Measurements from ENCODE around the gene KLF13. TPM values are rescaled to one million over a fixed set of nuclear protein-coding genes. Genes with fewer than 3 reads are reported as not detected.

KLF13 gene
- polyA plus RNA-seq, 1 donor (not counting 4 experiments of a cell fraction or from before 2014, with no cell fraction given), result 66.7 TPM

DNA sequence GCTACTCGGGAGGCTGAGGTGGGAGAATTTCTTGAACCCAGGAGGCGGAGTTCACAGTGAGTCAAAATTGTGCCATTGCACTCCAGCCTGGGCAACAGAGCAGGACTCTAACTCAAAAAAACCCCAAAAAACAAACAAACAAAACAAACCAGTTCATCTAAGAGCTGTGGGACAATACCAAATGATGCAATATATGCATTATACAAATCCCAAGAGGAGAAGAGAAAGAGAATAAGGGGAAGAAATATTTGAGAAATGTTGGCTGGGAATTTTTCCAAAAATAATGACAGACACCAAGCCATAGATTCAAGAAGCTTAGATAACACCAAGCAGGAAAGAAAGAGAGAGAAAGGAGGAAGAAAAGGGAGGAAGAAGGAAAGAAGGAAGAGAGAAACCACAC is 82.5 kb downstream of the KLF13 start:
- no peak overlapping the region for H3K4me3 ChIP-seq (ENCODE audit: control insufficient read depth in 2 of 3, extremely low read depth in 1 of 3, insufficient read depth in 2 of 3, low read depth in 1 of 3, low read length in 3 of 3)
- H3K9me3 ChIP-seq (ENCODE audit: control insufficient read depth, low read depth, low read length), result no peaks in the 10 kb centered on the region
- H3K27me3 ChIP-seq (ENCODE audit: control insufficient read depth, extremely low read depth, insufficient read depth, low read length), result no peaks in the 10 kb centered on the region
- no peak for FAIRE-seq
- TF ChIP-seq, protein P1, sequence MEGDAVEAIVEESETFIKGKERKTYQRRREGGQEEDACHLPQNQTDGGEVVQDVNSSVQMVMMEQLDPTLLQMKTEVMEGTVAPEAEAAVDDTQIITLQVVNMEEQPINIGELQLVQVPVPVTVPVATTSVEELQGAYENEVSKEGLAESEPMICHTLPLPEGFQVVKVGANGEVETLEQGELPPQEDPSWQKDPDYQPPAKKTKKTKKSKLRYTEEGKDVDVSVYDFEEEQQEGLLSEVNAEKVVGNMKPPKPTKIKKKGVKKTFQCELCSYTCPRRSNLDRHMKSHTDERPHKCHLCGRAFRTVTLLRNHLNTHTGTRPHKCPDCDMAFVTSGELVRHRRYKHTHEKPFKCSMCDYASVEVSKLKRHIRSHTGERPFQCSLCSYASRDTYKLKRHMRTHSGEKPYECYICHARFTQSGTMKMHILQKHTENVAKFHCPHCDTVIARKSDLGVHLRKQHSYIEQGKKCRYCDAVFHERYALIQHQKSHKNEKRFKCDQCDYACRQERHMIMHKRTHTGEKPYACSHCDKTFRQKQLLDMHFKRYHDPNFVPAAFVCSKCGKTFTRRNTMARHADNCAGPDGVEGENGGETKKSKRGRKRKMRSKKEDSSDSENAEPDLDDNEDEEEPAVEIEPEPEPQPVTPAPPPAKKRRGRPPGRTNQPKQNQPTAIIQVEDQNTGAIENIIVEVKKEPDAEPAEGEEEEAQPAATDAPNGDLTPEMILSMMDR (optimal IDR thresholded peaks at IDR 0.05 in 1 of 3, IDR thresholded peaks at IDR 0.05 in 1 of 3, conservative IDR thresholded peaks at IDR 0.05 in 1 of 3; ENCODE audit: extremely low read depth in 1 of 3, insufficient read depth in 2 of 3, low read length in 3 of 3), result no peak
- no peak for TF ChIP-seq EZH2 (IDR thresholded peaks at IDR 0.05; ENCODE audit: low read length)
- no peaks in the 10 kb centered on the region for H3K36me3 ChIP-seq (ENCODE audit: control insufficient read depth in 2 of 2, extremely low read depth in 1 of 2, insufficient read depth in 2 of 2, low read length in 2 of 2)
- H3K27ac ChIP-seq (ENCODE audit: control insufficient read depth, insufficient read depth, low read length), result no peak overlapping the region
- no peak overlapping the region for H2AFZ ChIP-seq (ENCODE audit: control insufficient read depth, low read length)
- no peak overlapping the region for H3K9ac ChIP-seq (ENCODE audit: control insufficient read depth, extremely low read depth, insufficient read depth, low read length)
- dilution Hi-C loops (cut with MboI; ENCODE audit: extremely low pct_ligation_motif_present, low sequenced_read_pairs), result no loop called here
- no peaks in the 10 kb centered on the region for H3K9me1 ChIP-seq (ENCODE audit: control insufficient read depth, extremely low read depth, insufficient read depth, low read length)
- H3K4me1 ChIP-seq (ENCODE audit: control insufficient read depth, extremely low read depth, insufficient read depth, low read length), result peaks cover 25% of the 10 kb centered on the region
- no peak for DNase-seq (ENCODE audit: low read depth, low spot score)
- H4K20me1 ChIP-seq (ENCODE audit: control insufficient read depth, extremely low read depth, insufficient read depth, low read length), result no peaks in the 10 kb centered on the region
- H3K4me2 ChIP-seq (ENCODE audit: control insufficient read depth, extremely low read depth, insufficient read depth, low read depth, low read length), result no peak overlapping the region
- H3K79me2 ChIP-seq (ENCODE audit: control insufficient read depth, insufficient read depth, low read length), result no peaks in the 10 kb centered on the region

DNA sequence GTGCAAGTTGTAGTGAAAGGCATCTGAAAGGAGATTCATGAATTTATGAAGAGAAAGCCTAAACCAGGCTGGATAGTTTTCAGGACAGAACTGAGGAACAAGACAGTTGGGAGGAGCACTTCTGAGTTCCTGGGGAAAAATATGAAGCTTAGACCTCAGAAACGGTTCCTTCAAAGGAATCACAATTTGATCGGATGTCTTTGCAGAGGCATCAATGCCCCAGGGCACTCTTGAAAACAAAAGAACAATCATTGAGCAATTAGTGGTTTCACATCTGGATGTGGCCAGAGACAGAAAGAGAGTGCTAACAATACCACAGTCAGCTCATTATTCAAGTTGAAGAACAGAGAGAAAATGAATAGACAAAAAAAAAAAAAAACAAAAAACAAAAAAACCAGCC is 86.2 kb downstream of the KLF13 start:
- Histone ChIP-seq H3K4me2 (ENCODE audit: control insufficient read depth, extremely low read depth, insufficient read depth, low read depth, low read length) (peak overlapping the region; percentile 9), H3K4me1 (ENCODE audit: control insufficient read depth, extremely low read depth, insufficient read depth, low read length) (peaks cover 22% of the 10 kb centered on the region), H3K36me3 (ENCODE audit: control insufficient read depth in 2 of 2, extremely low read depth in 1 of 2, insufficient read depth in 2 of 2, low read length in 2 of 2) (no peaks in the 10 kb centered on the region), H3K79me2 (ENCODE audit: control insufficient read depth, insufficient read depth, low read length) (no peaks in the 10 kb centered on the region), H3K27ac (ENCODE audit: control insufficient read depth, insufficient read depth, low read length) (no peak overlapping the region), H4K20me1 (ENCODE audit: control insufficient read depth, extremely low read depth, insufficient read depth, low read length) (no peaks in the 10 kb centered on the region), H3K27me3 (ENCODE audit: control insufficient read depth, extremely low read depth, insufficient read depth, low read length) (no peaks in the 10 kb centered on the region), H3K9me3 (ENCODE audit: control insufficient read depth, low read depth, low read length) (no peaks in the 10 kb centered on the region), H3K9me1 (ENCODE audit: control insufficient read depth, extremely low read depth, insufficient read depth, low read length) (no peaks in the 10 kb centered on the region), H3K9ac (ENCODE audit: control insufficient read depth, extremely low read depth, insufficient read depth, low read length) (no peak overlapping the region), H2AFZ (ENCODE audit: control insufficient read depth, low read length) (no peak overlapping the region), H3K4me3 (ENCODE audit: control insufficient read depth in 2 of 3, extremely low read depth in 1 of 3, insufficient read depth in 2 of 3, low read depth in 1 of 3, low read length in 3 of 3) (no peak overlapping the region)
- DNase-seq (ENCODE audit: low read depth, low spot score) (no peak), FAIRE-seq (peak; percentile 88)
- no peak for TF ChIP-seq EZH2 (IDR thresholded peaks at IDR 0.05; ENCODE audit: low read length)
- TF ChIP-seq, protein P1 (optimal IDR thresholded peaks at IDR 0.05 in 1 of 3, IDR thresholded peaks at IDR 0.05 in 1 of 3, conservative IDR thresholded peaks at IDR 0.05 in 1 of 3; ENCODE audit: extremely low read depth in 1 of 3, insufficient read depth in 2 of 3, low read length in 3 of 3), result no peak
- dilution Hi-C loops (cut with MboI; ENCODE audit: extremely low pct_ligation_motif_present, low sequenced_read_pairs), result no loop called here
